GM21390 (cell line): ENCODE measurements around the gene NFATC2IP.
"Not testable (repeated sequence)": the region's sequence is repeated elsewhere in the genome, so short reads cannot be mapped to it uniquely, and the experiment has no call there.

Experiments used
- ATAC-seq: cut with Tn5 transposase; IDR thresholded peaks from one replicate; pipeline ENCODE4 v1.9.1; 2021; ENCODE audit not compliant: unreplicated experiment

Gene NFATC2IP

GRCh38 chr16:28964496-28964895 is 13.8 kb downstream of the NFATC2IP start:
- no peak for ATAC-seq

GRCh38 chr16:28967156-28967555 is 16.4 kb downstream of the NFATC2IP start:
- no peak for ATAC-seq

- ATAC-seq, result not testable (repeated sequence)
Observed at GRCh38 chr16:28969696-28970095, 19.0 kb downstream of the NFATC2IP start.

GRCh38 chr16:28974007-28974436 is 23.3 kb downstream of the NFATC2IP start:
- ATAC-seq, result no peak

GRCh38 chr16:28974437-28975157 is 23.9 kb downstream of the NFATC2IP start, which contains the start of gene SPNS1:
SPNS1 (plus strand) TSS chr16:28974778; CDS start chr16:28975152, 374 bp downstream.
- peak; percentile 83 for ATAC-seq

- peak; percentile 20 for ATAC-seq
Observed at GRCh38 chr16:28975158-28975599, 24.4 kb downstream of the NFATC2IP start.

- ATAC-seq, result no peak
Observed at GRCh38 chr16:28977703-28978662, 27.2 kb downstream of the NFATC2IP start.

- not testable (repeated sequence) for ATAC-seq
Observed at GRCh38 chr16:28980330-28980729, 29.6 kb downstream of the NFATC2IP start.

- no peak for ATAC-seq
Observed at GRCh38 chr16:28980929-28981328, 30.2 kb downstream of the NFATC2IP start.

GRCh38 chr16:28981517-28981916 is 30.8 kb downstream of the NFATC2IP start:
- ATAC-seq, result no peak

- no peak for ATAC-seq
Observed at GRCh38 chr16:28982418-28982817, 31.7 kb downstream of the NFATC2IP start.

- ATAC-seq, result no peak
Observed at GRCh38 chr16:28982949-28983348, 32.2 kb downstream of the NFATC2IP start.

- no peak for ATAC-seq
Observed at GRCh38 chr16:28983644-28984043, 32.9 kb downstream of the NFATC2IP start.

- ATAC-seq, result no peak
Observed at GRCh38 chr16:28984091-28984490, 33.4 kb downstream of the NFATC2IP start.

GRCh38 chr16:28984619-28985135 is 33.9 kb downstream of the NFATC2IP start, which contains the start of gene LAT:
LAT (plus strand) TSS chr16:28985052; CDS start chr16:28985418, 366 bp downstream.
- ATAC-seq, result no peak

- ATAC-seq, result no peak
Observed at GRCh38 chr16:28985211-28986041, 34.7 kb downstream of the NFATC2IP start.

GRCh38 chr16:28986046-28986445 is 35.3 kb downstream of the NFATC2IP start:
- no peak for ATAC-seq

GRCh38 chr16:28986492-28986891 is 35.8 kb downstream of the NFATC2IP start:
- no peak for ATAC-seq

GRCh38 chr16:28987170-28987853 is 36.6 kb downstream of the NFATC2IP start:
- no peak for ATAC-seq

- ATAC-seq, result no peak
Observed at GRCh38 chr16:28989363-28989762, 38.6 kb downstream of the NFATC2IP start.
